Forelimb muscle (tissue), 1 donor: ENCODE measurements around the gene ZNF613. TPM values are rescaled to one million over a fixed set of nuclear protein-coding genes. Genes with fewer than 3 reads are reported as not detected.
"Not testable (repeated sequence)": the region's sequence is repeated elsewhere in the genome, so short reads cannot be mapped to it uniquely, and the experiment has no call there.

ENCODE experiments used
- DNase-seq: peaks from one replicate; pipeline ENCODE4 v3.0.0-alpha.2; 2013; ENCODE audit warnings: low read depth
- polyA plus RNA-seq: library from polyadenylated mRNA; unstranded; fragments of 120-200 nt; gene quantifications from one replicate; pipeline ENCODE4 v1.2.1, GENCODE V29; 2013; ENCODE audit not compliant: insufficient read length

Gene ZNF613
- polyA plus RNA-seq, 1 donor = 6.1 TPM

DNA sequence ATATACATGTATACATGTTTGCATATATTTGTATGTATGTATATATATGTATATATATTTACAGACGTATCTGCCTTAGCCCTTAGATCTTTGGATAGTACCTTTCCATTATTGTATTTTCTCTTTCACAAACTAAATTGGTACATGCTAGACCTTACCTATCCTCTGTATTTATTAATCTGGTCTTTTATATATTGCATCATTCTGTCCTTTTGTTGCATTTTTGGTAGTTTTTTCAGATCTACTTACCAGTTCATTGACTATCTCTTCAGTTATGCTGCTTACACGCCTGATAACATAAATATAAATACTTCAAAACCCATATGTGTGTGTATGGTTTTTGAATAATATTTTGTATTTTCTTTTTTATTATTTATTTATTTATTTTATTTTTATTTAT is 11.7 kb downstream of the ZNF613 start:
- no peak for DNase-seq

DNA sequence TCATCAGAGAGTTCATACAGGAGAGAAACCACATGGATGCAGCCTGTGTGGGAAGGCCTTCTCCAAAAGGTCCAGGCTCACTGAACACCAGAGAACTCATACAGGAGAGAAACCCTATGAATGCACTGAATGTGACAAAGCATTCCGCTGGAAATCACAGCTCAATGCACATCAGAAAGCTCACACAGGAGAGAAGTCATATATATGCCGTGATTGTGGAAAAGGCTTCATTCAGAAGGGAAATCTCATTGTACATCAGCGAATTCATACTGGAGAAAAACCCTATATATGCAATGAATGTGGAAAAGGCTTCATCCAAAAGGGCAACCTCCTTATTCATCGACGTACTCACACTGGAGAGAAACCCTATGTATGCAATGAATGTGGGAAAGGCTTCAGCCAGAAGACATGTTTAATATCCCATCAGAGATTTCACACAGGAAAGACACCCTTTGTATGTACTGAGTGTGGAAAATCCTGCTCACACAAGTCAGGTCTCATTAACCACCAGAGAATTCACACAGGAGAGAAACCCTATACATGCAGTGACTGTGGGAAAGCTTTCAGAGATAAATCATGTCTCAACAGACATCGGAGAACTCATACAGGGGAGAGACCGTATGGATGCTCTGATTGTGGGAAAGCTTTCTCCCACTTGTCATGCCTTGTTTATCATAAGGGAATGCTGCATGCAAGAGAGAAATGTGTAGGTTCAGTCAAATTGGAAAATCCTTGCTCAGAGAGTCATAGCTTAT is 17.7 kb downstream of the ZNF613 start:
- no peak for DNase-seq

DNA sequence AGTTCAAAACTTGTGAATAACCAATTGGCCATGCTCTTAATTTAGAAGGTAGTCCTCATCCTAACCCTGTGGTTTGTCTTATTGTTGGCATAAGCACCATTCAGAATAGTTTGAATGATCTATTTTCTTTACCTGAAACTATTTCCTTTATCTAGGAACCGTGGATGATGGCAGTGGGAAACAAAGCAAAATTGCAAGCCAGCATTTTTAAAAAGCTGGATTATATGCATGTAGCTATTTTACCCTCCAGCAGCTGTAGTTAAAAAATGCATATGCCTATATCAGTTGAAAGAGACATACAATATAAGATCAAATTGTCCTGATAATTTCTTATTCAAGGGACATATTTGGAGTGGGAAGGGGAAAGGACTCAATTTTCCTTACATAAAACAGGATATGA is 19.3 kb downstream of the ZNF613 start:
- no peak for DNase-seq

DNA sequence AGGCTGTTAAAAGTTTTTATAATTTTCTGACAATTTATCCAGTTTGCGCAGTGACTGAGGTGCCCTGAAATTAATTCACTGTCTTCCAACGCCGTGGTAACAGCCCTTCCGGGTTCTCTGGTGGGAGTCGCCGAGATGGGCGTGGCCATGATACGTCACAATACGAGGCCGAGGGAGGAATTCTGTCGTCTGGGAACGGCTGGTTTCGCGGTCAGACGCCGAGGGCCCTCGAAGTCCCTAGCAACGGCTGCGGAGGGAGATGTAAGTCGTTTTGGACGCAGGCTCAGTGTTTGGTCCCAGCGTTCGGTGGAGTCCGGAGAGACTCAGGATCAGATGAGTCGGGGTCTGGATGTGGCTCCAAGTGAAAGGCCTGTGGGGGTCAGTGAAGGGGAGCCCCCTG is 21.7 kb downstream of the ZNF613 start:
- peak; percentile 25 for DNase-seq

DNA sequence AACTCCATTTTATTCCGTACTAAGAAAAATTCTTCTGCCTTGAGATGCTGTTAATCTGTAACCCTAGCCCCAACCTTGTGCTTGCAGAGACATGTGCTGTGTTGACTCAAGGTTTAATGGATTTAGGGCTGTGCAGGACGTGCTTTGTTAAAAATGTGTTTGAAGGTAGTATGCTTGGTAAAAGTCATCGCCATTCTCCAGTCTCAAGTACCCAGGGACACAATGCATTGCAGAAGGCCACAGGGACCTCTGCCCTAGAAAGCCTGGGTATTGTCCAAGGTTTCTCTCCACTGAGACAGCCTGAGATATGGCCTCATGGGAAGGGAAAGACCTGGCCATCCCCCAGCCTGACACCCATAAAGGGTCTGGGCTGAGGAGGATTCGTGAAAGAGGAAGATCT is 30.6 kb downstream of the ZNF613 start:
- not testable (repeated sequence) for DNase-seq

DNA sequence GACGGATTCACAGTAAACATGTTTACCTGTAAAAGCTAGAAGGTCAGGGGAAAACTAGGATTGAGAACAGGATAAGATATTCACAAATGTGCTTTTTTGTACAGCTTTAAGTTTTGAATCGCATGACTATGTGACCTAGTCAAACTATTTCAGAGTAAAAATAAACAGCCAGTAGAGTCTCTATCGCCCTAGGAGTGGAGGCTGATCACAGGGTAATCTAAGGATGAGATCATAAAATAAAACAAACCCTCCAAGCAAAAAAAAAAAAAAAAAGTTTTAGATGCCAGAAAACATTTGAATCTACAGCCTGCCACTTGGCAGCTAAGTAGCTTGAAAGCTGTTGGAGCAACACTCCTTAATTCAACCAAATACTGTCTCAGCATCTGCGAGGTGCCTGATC is 32.5 kb downstream of the ZNF613 start:
- no peak for DNase-seq

DNA sequence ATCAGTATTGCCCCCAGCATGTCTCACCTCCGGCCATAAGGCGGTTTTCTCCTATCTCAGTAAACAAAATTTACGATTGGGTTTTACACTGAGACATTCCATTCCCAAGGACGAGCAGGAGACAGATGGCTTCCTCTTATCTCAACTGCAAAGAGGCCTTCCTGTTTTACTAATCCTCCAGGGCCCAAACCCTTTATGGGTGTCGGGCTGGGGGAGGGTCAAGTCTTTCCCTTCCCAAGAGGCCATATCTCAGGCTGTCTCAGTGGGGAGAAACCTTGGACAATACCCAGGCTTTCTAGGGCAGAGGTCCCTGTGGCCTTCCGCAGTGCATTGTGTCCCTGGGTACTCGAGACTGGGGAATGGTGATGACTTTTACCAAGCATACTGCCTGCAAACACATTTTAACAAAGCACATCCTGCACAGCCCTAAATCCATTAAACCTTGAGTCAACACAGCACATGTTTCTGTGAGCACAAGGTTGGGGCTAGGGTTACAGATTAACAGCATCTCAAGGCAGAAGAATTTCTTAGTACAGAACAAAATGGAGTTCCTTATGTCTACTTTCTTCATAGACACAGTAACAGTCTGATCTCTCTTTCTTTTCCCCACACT is 33.5 kb downstream of the ZNF613 start:
- not testable (repeated sequence) for DNase-seq

DNA sequence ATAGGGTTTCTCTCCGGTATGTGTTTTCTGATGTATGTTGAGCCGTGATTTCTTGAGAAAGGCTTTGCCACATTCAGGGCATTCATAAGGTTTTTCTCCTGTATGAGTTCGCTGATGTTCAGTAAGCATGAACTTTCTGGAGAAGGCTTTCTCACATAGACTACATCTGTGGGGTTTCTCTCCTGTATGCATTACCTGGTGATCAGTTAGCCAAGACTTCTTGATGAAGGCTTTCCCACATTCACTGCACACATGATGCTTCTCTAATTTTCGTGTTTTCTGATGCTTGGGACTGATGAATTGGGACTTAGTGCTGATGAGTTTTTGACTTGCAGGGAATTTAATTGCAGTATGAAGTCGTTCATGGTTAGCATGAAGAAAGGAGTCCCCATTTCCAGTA is 38.3 kb downstream of the ZNF613 start:
- DNase-seq = no peak

DNA sequence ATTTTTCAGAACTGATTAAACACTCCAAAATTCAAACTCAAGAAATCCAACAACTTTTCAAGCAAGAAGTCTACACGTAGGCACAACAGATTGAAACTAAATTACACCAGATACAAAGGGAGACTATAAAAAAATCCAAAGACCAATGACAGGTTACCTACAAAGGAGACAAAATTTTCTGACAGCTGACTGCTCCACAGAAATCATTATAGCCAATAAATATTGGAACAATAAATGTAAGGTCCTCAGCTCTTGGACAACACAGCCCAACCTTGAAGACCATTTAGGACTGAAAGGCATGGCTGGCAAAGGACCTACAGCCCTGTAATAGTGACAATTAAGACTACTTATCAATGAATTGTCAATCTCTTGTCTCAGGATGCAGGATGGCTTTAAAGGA is 43.4 kb downstream of the ZNF613 start:
- DNase-seq = no peak

DNA sequence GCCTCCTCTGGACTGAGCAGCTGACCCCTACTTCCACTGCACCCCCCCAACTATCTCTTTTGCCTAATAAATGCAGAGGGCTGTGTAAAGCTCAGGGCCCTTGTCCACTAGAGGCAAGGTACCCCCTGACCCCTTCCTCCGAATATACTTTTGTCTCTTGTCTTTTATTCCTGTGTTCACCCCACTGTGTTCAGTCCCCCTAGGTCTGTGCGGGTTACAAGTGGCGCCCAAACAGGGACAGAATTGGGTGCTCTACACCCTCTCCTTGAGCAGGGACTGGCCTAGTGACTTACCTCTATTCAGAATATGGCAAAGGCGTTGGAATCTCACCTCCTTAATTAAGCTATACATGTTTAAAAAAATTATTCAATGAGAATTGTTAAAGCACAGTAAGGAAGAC is 44.4 kb downstream of the ZNF613 start:
- DNase-seq = no peak

DNA sequence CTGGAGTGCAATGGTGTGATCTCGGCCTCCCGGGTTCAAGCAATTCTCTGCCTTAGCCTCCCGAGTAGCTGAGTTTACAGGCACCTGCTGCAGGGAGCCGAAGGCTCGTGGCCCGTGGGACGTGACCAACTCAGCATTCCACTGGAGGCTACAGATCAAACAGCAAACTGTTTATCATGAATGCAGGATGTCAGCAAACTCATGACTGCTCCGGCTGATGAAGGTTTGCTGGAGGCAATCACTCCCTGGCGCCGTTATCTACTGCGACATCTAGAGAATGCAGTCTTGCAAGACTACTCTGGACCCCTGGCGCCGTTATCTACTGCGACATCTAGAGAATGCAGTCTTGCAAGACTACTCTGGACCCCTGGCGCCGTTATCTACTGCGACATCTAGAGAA is 48.5 kb downstream of the ZNF613 start:
- not testable (repeated sequence) for DNase-seq

DNA sequence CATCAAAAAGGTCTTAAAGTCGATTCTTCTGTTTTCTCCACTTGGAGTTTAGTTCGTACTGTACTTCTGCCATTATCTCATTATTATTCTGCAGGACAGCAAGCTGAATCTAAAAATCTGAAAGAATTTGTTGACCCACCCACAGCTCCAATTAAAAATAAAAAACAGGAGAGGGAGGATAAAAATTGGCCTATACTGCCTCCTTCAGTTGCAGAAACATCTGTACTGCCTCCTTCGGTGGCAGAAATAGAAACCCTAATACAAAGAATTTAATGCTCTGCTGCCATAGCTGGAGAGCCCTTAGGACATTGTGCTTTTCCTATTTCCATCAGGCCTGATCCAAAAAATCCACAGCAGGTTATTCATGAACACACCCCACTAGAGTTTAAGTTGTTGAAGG is 49.6 kb downstream of the ZNF613 start:
- no peak for DNase-seq

DNA sequence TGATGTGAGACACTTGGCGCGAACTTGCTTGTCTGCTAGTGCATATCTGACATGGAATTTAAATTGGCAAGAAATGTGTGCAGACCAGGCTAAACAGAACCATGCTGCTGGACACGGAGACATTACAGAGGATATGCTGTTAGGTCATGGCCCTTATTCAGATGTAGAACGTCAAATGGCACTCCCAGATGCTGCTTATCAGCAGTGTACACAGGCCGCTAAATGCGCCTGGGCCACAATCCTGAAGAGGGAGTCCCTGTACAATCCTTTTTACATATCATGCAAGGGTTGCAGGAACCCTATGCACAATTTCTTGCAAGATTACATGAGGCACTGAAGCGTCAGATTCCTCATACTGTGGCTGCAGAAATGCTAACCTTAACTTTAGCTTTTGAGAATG is 50.1 kb downstream of the ZNF613 start:
- no peak for DNase-seq

DNA sequence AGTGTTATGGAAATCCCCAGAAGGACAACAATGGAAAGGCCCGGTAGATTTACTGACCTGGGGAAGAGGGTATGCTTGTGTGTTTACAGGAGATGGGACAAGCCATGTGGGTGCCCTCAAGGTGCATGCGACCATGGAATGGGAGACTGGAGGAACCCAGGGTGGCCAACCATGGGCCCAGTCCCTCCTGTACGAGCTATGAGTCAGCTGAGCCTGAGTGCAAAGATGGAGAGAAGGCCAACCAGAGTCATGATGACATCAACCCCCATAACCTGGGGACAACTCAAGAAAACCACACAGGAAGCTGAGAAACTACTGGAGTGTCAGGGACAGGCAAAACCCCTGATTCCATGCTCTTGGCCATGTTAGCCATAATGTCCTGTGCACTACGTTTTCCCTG is 51.6 kb downstream of the ZNF613 start:
- no peak for DNase-seq

DNA sequence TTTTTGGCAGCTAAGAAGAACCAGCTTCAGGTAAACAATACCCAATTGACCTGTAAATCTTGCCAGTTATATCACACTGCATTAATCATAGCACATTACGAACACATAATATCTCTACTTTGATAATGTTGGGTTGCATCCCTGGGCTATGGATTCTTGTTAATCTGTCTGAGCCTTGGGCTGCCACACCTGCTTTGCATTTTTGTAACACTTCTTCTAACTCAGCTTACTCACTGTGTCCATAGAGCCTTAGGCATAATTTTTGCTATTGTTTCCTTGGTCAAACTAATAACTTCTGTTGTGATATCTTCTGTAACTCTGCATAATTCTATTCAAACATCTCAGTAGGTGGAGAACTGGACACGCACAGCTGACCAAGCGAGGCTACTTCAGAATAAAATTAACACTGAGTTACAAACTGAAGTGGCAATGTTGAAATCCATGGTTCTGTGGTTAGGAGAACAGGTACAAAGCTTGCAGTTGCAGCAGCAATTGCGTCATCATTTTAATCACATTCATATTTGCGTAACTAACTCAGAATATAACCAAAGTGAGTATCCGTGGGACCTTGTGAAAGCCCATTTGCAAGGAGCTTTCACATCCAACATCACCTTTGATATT is 53.0 kb downstream of the ZNF613 start:
- no peak for DNase-seq

DNA sequence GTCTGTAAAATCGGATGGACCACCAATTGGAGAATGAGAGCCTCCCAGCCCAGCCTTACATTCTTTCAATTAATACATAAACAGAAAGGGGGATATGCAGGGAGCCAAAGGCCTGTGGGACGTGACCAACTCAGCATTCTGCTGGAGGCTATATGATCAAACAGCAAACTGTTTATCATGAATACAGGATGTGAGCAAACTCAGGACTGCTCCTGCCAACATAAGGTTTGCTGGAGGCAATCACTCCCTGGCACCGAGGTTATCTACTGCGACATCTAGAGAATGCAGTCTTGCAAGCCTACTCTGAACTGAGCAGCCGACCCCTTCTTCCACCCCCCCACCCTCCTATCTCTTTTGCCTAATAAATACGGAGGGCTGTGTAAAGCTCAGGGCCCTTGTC is 53.7 kb downstream of the ZNF613 start:
- DNase-seq = not testable (repeated sequence)

DNA sequence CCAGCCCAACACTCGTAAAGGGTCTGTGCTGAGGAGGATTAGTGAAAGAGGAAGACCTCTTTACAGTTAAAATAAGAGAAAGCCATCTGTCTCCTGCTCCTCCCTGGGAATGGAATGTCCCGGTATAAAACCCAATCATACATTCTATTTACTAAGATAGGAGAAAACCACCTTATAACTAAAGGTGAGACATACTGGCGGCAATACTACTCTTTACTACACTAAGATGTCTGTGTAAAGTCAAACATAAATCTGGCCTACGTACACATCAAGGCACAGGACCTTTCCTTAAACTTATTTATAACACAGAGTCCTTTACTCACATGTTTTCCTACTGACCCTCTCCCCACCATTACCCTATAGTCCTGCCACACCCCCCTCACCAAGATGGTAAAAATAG is 56.1 kb downstream of the ZNF613 start:
- no peak for DNase-seq

DNA sequence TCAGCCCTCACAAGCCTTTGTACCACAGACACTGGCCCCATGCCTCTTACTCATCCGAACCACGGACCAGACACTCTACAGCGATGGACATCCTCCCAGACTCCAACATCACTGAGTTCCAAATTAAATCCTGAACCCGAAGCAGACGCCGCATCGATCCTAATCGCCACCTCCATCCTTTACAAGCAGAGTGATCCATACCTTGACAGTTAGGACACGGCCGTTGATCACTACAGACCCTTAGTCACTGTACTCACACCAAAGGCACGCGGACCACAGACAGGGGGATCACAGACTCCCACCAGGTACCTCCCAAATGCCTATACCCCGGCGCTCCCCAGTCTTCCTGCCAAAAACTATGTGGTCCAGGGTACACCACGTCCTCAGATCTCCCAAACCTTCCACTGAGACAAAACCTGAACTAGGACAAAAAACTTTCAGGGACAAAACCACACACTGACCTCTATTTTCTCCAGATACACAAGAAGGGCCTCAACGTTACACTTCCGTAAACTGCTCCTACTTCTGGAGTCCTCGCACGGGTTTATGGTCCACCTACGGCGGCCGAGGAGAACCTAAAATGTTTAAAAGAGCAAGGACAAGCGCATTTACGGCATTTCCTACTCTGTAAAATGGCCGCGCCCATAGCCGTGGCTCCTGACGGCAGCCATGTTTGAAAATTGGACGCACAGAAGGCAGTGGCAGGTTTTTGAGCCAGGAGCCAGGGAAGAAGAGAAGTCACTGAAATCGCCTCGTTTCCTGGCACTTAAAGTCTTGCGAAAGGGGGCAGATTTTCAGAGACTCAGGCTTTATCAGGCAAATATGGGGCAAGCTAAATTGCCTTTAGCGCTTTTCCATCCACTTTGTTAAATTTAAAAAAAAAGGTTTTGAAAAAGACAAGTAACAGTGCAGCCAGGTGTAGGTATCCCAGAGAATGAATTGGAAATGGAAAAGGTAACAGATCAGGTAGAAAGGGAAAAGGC is 59.3 kb downstream of the ZNF613 start, which contains the start of gene ZNF350:
Gene ZNF350, minus strand, starts transcription at position 532 of the 983 bp plus-strand sequence. CDS start 12,480 bp downstream, outside the sequence.
- DNase-seq = peak; percentile 89

DNA sequence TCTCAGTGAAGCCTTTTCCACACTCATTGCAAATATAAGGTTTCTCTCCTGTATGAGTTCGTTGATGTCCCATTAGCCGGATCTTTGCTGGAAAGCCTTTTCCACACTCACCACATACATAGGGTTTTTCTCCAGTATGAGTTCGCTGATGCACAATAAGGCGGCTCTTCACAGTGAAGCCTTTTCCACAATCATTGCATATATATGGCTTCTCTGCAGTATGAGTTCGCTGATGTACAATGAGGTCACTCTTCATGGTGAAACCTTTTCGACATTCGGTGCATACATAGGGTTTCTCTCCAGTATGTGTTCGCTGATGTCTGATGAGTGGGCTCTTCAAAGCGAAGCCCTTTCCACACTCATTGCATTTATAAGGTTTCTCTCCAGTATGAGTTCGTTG is 66.2 kb downstream of the ZNF613 start:
- DNase-seq = no peak

DNA sequence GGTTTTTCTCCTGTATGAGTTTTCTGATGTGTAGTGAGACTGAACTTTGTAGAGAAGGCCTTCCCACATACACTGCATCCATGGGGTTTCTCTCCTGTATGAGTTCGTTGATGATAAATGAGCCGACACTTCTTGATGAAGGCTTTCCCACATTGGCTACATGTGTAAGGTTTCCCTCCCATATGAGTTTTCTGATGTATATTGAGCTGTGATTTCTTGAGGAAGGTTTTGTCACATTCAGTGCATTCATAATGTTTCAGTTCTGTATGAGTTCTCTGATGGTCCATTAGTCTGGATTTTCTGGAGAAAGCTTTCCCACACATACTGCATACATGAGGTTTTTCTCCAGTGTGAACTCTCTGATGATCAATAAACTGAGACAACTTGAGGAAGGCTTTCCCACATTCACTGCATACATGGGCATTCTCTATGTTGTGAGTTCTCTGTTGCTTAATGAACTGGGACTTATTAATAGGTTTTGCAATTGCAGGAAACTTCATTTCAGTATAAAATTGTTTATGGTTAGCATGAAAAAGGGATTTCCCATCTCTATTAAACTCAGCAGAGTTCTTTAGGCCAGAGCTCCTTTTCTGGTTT is 66.9 kb downstream of the ZNF613 start:
- DNase-seq = no peak
